ENCODE data around the gene MAPKAP1.

Gene MAPKAP1

DNA sequence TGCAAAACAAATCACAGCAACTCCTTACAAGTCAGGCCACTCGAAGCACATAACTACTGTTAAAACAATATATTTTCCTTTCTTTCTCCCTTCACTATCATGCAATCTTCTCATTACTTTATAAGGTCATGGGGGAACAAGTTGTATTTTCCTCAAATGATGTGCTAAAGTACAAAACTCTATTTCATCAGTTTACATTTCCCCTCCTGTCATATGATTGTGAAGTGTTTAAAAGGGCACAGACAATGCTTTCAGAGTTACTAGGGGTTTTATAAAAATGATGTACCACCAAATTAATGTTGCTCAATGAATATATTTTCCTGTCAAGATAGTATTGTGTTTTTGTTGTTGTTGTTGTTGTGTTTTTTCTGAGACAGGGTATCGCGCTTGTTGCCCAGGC, 34.1 kb downstream of the MAPKAP1 start:
- DNase-seq (ENCODE audit: low read depth) = no peak
- TF ChIP-seq MYC (IDR thresholded peaks at IDR 0.05; ENCODE audit: low read depth, low read length) (no peak), MAX (IDR thresholded peaks at IDR 0.05; ENCODE audit: low read depth, low read length) (no peak), CTCF (IDR thresholded peaks at IDR 0.05; ENCODE audit: low read depth, low read length) (no peak), POLR2A (IDR thresholded peaks at IDR 0.05; ENCODE audit: extremely low read depth, insufficient read length) (no peak)

GRCh38 chr9:125663127-125663526, 43.9 kb downstream of the MAPKAP1 start:
- H3K4me3 ChIP-seq (ENCODE audit: low read depth, low read length) = no peak overlapping the region
- TF ChIP-seq MAX (IDR thresholded peaks at IDR 0.05; ENCODE audit: low read depth, low read length) (no peak), CTCF (IDR thresholded peaks at IDR 0.05; ENCODE audit: low read depth, low read length) (no peak), POLR2A (IDR thresholded peaks at IDR 0.05; ENCODE audit: extremely low read depth, insufficient read length) (no peak), MYC (IDR thresholded peaks at IDR 0.05; ENCODE audit: low read depth, low read length) (no peak)
- peak; percentile 64 for DNase-seq (ENCODE audit: low read depth)

More for the DNA sequence above, 34.1 kb downstream of the MAPKAP1 start:
- H3K4me3 ChIP-seq (ENCODE audit: low read depth, low read length) = no peak overlapping the region

DNA sequence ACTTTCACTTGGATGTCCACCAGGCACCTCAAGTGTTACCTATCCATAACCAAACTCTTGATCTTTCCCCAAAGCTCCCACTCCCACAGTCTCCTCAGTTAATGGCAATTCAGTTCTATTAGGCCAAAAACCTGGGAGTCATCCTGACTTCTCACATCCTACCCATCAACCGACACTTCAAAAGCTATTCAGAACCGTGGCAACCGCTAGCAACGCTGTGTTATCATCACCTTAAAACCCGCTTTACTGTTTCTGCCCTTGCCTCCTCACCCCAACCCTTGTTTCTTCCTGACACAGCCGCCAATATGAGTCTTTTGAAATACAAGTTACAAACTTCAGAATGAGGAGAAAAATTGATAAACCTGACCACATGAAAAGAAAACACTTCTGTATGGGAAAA, 46.5 kb downstream of the MAPKAP1 start:
- H3K4me3 ChIP-seq (ENCODE audit: low read depth, low read length) = no peak overlapping the region
- no peak for TF ChIP-seq MAX (IDR thresholded peaks at IDR 0.05; ENCODE audit: low read depth, low read length)
- no peak for TF ChIP-seq CTCF (IDR thresholded peaks at IDR 0.05; ENCODE audit: low read depth, low read length)
- no peak for TF ChIP-seq MYC (IDR thresholded peaks at IDR 0.05; ENCODE audit: low read depth, low read length)
- no peak for TF ChIP-seq POLR2A (IDR thresholded peaks at IDR 0.05; ENCODE audit: extremely low read depth, insufficient read length)
- DNase-seq (ENCODE audit: low read depth) = no peak

DNA sequence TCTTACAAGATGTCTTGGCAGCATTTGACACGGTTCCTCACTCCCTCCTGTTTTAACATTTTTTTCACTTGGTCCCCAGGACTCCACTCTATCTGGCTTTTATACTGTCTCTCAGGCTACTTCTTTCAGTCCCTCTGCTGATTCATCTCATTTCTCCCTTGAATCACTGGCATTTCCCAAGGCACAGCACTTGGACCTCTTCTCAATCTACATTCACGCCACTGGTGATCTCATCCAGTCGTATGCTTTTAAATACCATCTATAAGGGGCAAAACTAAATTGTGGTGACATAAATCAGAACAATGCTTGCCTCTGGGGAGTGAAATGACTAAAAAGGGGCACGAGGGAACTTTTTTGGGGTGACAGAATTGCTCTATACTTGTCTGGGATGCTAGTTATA, 47.1 kb downstream of the MAPKAP1 start:
- no peak for DNase-seq (ENCODE audit: low read depth)
- TF ChIP-seq CTCF (IDR thresholded peaks at IDR 0.05; ENCODE audit: low read depth, low read length) (no peak), MYC (IDR thresholded peaks at IDR 0.05; ENCODE audit: low read depth, low read length) (no peak), POLR2A (IDR thresholded peaks at IDR 0.05; ENCODE audit: extremely low read depth, insufficient read length) (no peak), MAX (IDR thresholded peaks at IDR 0.05; ENCODE audit: low read depth, low read length) (no peak)
- H3K4me3 ChIP-seq (ENCODE audit: low read depth, low read length) = no peak overlapping the region

DNA sequence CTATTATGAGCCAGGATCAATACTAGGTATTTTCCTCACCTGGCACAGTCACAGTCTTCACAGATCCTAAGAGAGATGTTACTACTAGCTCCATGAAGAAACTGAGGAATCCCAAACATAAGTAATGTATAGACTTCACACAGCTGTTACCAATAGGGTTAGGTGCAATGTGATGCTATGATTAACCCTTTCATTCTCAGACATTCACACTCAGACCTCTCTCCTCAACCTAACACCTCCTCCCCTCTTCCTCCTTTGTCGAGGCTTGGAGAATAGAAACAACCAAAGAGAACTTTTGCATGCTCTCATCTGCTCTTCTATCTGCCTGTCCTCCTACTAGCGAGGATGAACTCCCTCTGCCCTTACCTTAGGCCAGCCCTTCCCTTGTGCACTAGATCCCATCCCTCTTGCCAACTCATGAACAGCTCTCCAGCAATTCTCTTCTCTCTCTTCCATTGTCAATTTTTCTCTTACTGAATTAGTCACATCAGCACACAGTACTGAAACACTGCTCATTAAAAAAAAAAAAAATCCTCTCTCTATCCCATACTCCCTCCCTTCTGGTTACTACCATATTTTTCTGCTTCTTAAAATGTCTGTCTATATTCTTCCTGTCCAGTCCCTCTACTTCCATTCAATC, 47.7 kb downstream of the MAPKAP1 start:
- TF ChIP-seq CTCF (IDR thresholded peaks at IDR 0.05; ENCODE audit: low read depth, low read length) (no peak), MAX (IDR thresholded peaks at IDR 0.05; ENCODE audit: low read depth, low read length) (no peak), POLR2A (IDR thresholded peaks at IDR 0.05; ENCODE audit: extremely low read depth, insufficient read length) (no peak), MYC (IDR thresholded peaks at IDR 0.05; ENCODE audit: low read depth, low read length) (no peak)
- no peak overlapping the region for H3K4me3 ChIP-seq (ENCODE audit: low read depth, low read length)
- DNase-seq (ENCODE audit: low read depth) = no peak

Data from NB4 (cell line).